HCT116 (cell line): Measurements from ENCODE around the gene PRRX2. TPM values are rescaled to one million over a fixed set of nuclear protein-coding genes. Genes with fewer than 3 reads are reported as not detected.

Experiments
- ATAC-seq: fragments of 200-7000 bp; cut with Tn5 transposase; 2 replicates; pipeline ENCODE4 v1.9.1; 2020; ENCODE audit warnings: mild to moderate bottlenecking, moderate library complexity
- BruUV-seq: library from RNA; stranded (reverse); fragments of 400-500 nt; replicated peaks from 2 replicates; lab custom pipeline; 2021; lab: Mats Ljungman, UMichigan
- CTCF ChIA-PET: fragments of 300-600 bp; sonication (Branson Sonifier 250); formaldehyde crosslinking; loops from one replicate; lab custom pipeline; 2021; ENCODE audit warnings: antibody characterized with exemption; lab: Charles Lee
- POLR2A ChIA-PET: fragments of 300-600, 350-600 bp; sonication (Branson Sonifier 250); formaldehyde crosslinking; loops from one replicate; lab custom pipeline; 2021; ENCODE audit warnings: antibody characterized with exemption; lab: Charles Lee
- RAD21 ChIA-PET, 2 experiments: fragments of 300-600 bp; sonication (Branson Sonifier 250); formaldehyde crosslinking; loops; one replicate each; lab custom pipeline; 2023; ENCODE audit warnings: low total read pairs in 2 of 2; ENCODE audit not compliant: uncharacterized antibody in 2 of 2, unreplicated experiment in 2 of 2, low non-redundant PET in 1 of 2; lab: Charles Lee
- DNase-seq: peaks from one replicate; pipeline ENCODE4 v3.0.0-alpha.2; 2010; ENCODE audit warnings: low read depth, low spot score
- H2AFZ ChIP-seq: fragments of 200-600 bp; shearing (Covaris generic), sonication (generic); 2 replicates; pipeline ENCODE4 v1.6.1; 2017; ENCODE audit warnings: low read depth, mixed run types, mixed read lengths, antibody characterized with exemption, low read length; ENCODE audit not compliant: poor library complexity, severe bottlenecking
- H3K27ac ChIP-seq: 2 replicates; pipeline ENCODE4 v1.5.1; 2012; ENCODE audit warnings: low read depth, low read length
- H3K27me3 ChIP-seq: fragments of 200-600 bp; sonication (generic); 2 replicates; pipeline ENCODE4 v1.6.1; 2016; ENCODE audit warnings: mixed run types, low read length, mixed read lengths; ENCODE audit not compliant: insufficient read depth
- H3K36me3 ChIP-seq, 2 experiments: fragments of 200-500 bp in 1 of 2; fragments of 200-600 bp in 1 of 2; sonication (Bioruptor generic) in 1 of 2; sonication (generic) in 1 of 2; 2 replicates each; pipeline versions ENCODE4 v1.5.1 to v1.6.1; 2014 to 2016; ENCODE audit warnings: low read length in 2 of 2, inconsistent platforms in 1 of 2, mixed read lengths in 1 of 2, mixed run types in 1 of 2; ENCODE audit not compliant: insufficient read depth in 2 of 2, control insufficient read depth in 1 of 2
- H3K4me1 ChIP-seq, 2 experiments: fragments of 200-600 bp in 1 of 2; sonication (generic) in 1 of 2; 2 replicates each; pipeline versions ENCODE4 v1.5.1 to v1.6.1; 2012 to 2017; ENCODE audit warnings: low read length in 2 of 2, inconsistent platforms in 1 of 2, mild to moderate bottlenecking in 1 of 2, mixed read lengths in 1 of 2, mixed run types in 1 of 2, moderate library complexity in 1 of 2; ENCODE audit not compliant: insufficient read depth in 2 of 2, control insufficient read depth in 1 of 2
- H3K4me2 ChIP-seq: fragments of 200-600 bp; sonication (generic); 2 replicates; pipeline ENCODE4 v1.6.1; 2017; ENCODE audit warnings: mixed run types, low read length, mixed read lengths
- H3K4me3 ChIP-seq, 2 experiments: fragments of 200-600 bp in 1 of 2; sonication (generic) in 1 of 2; replicated peaks in 1 of 2; 2 replicates each; pipeline ENCODE4 v1.5.1; 2011 to 2016; ENCODE audit warnings: low read length in 2 of 2, control low read depth in 1 of 2, low read depth in 1 of 2, mild to moderate bottlenecking in 1 of 2, mixed read lengths in 1 of 2, mixed run types in 1 of 2
- H3K79me2 ChIP-seq: fragments of 200-600 bp; sonication (generic); 2 replicates; pipeline ENCODE4 v1.6.1; 2017; ENCODE audit warnings: mild to moderate bottlenecking, mixed run types, low read length, moderate library complexity, mixed read lengths; ENCODE audit not compliant: insufficient read depth
- H3K9ac ChIP-seq: fragments of 200-600 bp; sonication (generic); 2 replicates; pipeline ENCODE4 v1.6.1; 2016; ENCODE audit warnings: low read length, mixed read lengths
- H3K9me2 ChIP-seq: fragments of 200-600 bp; sonication (generic), shearing (Covaris generic); 2 replicates; pipeline ENCODE4 v1.6.1; 2017; ENCODE audit warnings: mixed run types, mild to moderate bottlenecking, moderate library complexity; ENCODE audit not compliant: insufficient read depth
- H3K9me3 ChIP-seq, 2 experiments: fragments of 200-500 bp in 1 of 2; fragments of 200-600 bp in 1 of 2; sonication (Bioruptor generic) in 1 of 2; sonication (generic) in 1 of 2; 2 replicates each; pipeline ENCODE4 v1.6.1; 2014 to 2017; ENCODE audit warnings: low read length in 2 of 2, mixed read lengths in 2 of 2, inconsistent platforms in 1 of 2, low read depth in 1 of 2, mild to moderate bottlenecking in 1 of 2, mixed run types in 1 of 2, moderate library complexity in 1 of 2; ENCODE audit not compliant: control insufficient read depth in 1 of 2, insufficient read depth in 1 of 2
- H4K20me1 ChIP-seq: fragments of 200-600 bp; sonication (generic), shearing (Covaris generic); 2 replicates; pipeline ENCODE4 v1.6.1; 2017; ENCODE audit warnings: mixed run types, mild to moderate bottlenecking, moderate library complexity; ENCODE audit not compliant: insufficient read depth
- CBX3 ChIP-seq: IDR thresholded peaks from 2 replicates; pipeline ENCODE4 v1.6.1; 2012; ENCODE audit warnings: low read depth
- CEBPB ChIP-seq: IDR thresholded peaks from 2 replicates; pipeline ENCODE4 v1.6.1; 2012; ENCODE audit warnings: low read depth
- FOSL1 ChIP-seq: IDR thresholded peaks from 2 replicates; pipeline ENCODE4 v1.6.1; 2012; ENCODE audit warnings: low read depth
- POLR2A ChIP-seq: IDR thresholded peaks from 2 replicates; pipeline ENCODE4 v1.7.0; 2011; ENCODE audit warnings: borderline replicate concordance; ENCODE audit not compliant: insufficient read depth, insufficient read length; ENCODE audit errors: extremely low read depth
- RAD21 ChIP-seq: IDR thresholded peaks from 2 replicates; pipeline ENCODE4 v1.6.1; 2012; ENCODE audit warnings: low read depth, mild to moderate bottlenecking
- SIN3A ChIP-seq: IDR thresholded peaks from 2 replicates; pipeline ENCODE4 v1.6.1; 2012; ENCODE audit warnings: low read depth
- ZBTB33 ChIP-seq: IDR thresholded peaks from 2 replicates; pipeline ENCODE4 v1.6.1; 2011; ENCODE audit warnings: mild to moderate bottlenecking, low read length, moderate library complexity; ENCODE audit not compliant: insufficient replicate concordance; ENCODE audit errors: extremely low read depth
- ZFX ChIP-seq: fragments of 450-650 bp; IDR thresholded peaks from 2 replicates; pipeline ENCODE4 v1.6.1; 2017
- intact Hi-C: fragments of 100-400 bp; cut with micrococcal nuclease; formaldehyde crosslinking; loops from 2 replicates; pipeline ENCODE4 v1.10.0; 2022
- total RNA-seq: library from RNA; stranded (reverse); gene quantifications from one replicate; pipeline ENCODE4 v1.2.1, GENCODE V29; 2021; ENCODE audit not compliant: unreplicated experiment
- TF ChIP-seq, protein P1 (sequence below): IDR thresholded peaks from 2 replicates; pipeline ENCODE4 v1.6.1; 2012

PRRX2 gene
- total RNA-seq, 1 experiment from 2014 or later: 25.5 TPM

DNA sequence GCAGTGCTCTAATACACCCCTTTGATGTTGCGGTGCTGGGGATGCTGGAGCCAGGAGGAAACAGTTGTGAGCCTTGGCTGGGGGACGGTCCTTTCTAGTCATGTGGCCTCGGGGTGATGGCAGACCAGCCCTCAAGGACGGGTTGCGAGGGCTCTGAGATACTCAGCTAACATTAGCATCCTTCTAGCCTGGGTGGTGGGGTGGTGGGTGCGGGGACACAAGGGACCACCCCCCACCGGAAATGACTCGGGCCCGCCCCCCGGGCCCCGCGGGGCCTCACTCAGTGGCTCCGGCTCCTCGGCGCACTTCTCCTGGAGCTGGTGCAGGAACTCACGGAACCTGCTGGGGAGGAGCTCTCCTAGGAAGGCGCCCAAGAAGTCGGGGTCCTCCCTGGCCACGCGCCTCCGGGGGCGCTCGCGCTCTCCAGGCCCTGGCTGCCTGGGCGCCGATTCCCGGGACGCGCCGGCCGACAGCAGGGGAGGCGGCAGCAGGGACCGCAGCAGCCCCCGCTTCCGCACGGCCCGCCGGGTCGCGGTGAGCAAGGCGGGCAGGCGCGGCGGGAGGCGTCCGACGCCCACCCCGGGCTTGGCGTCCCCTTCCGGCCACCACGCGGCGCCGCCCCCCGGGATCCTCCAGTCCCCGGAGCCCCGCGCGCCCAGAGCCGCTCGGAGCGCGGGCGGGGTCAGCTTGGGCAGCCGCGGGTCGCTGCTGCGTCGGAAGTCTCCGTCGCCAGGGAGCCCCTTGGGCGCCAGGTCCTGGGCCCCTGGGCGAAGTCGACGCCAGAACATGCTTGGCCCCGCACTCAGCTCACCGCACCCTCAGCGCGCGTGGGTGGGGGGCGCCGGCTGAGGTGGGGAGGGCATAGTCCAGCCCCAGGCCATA, 45.4 kb upstream of the PRRX2 start:
- TF ChIP-seq POLR2A (no peak), ZFX (no peak), CEBPB (no peak), CBX3 (no peak), SIN3A (no peak), ZBTB33 (no peak), FOSL1 (no peak), RAD21 (no peak)
- TF ChIP-seq, protein P1, sequence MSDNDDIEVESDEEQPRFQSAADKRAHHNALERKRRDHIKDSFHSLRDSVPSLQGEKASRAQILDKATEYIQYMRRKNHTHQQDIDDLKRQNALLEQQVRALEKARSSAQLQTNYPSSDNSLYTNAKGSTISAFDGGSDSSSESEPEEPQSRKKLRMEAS: no peak
- intact Hi-C loops: no loop called here
- Histone ChIP-seq H3K79me2 (no peaks in the 10 kb centered on the region), H3K9ac (no peak overlapping the region), H3K4me1 (peaks cover 6 to 28% of the 10 kb centered on the region in 2 experiments; a peak in 3 of 4 replicates), H2AFZ (no peak overlapping the region), H3K4me2 (no peak overlapping the region), H3K27me3 (no peaks in the 10 kb centered on the region), H3K36me3 (no peaks in the 10 kb centered on the region), H3K9me2 (no peaks in the 10 kb centered on the region), H3K27ac (no peak overlapping the region), H3K9me3 (no peaks in the 10 kb centered on the region), H4K20me1 (no peaks in the 10 kb centered on the region), H3K4me3 (no peak overlapping the region)
- ATAC-seq (no peak), DNase-seq (no peak)
- POLR2A ChIA-PET: interaction anchor here (1.7 kb wide), 1 partner anchor 442 kb away, joined by 6 read pairs; the partner anchor contains the start of gene IER5L
- BruUV-seq: no TSS peak
- CTCF ChIA-PET: interaction anchor here (1.1 kb wide), 1 partner anchor 480 kb away, joined by 4 read pairs; no protein-coding TSS in a partner anchor
- RAD21 ChIA-PET: no interaction called here
